GM03348 (cell line): Measurements from ENCODE around the gene MAPK13.
"Not testable (repeated sequence)": the region's sequence is repeated elsewhere in the genome, so short reads cannot be mapped to it uniquely, and the experiment has no call there.

Source experiments
- DNase-seq: peaks from one replicate; pipeline ENCODE4 v3.0.0; 2012; ENCODE audit warnings: low spot score

MAPK13 gene

GRCh38 chr6:36129941-36130666 lies at the start of gene MAPK13:
Gene MAPK13, plus strand, starts transcription at chr6:36130513. Its CDS starts 70 bp downstream, at chr6:36130583.
- DNase-seq: peak; percentile 41

DNA sequence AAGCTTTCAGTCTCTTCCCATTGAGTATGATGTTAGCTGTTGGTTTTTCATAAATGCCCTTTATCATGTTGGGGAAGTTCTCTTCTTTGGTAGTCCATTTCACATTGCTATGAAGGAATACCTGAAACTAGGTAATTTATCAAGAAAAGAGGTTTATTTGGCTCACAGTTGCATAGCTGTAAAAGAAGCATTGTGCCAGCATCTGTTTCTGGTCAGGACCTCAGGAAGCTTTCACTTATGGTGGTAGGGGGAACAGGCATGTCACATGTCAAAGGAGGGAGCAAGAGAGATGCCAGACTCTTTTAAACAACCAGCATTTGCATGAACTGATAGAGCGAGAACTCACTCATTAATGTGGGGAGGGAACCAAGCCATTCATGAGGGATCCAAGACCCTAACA lies 48.0 kb upstream of the MAPK13 start:
- no peak for DNase-seq

- DNase-seq: no peak
Observed at GRCh38 chr6:36083446-36083845, 46.9 kb upstream of the MAPK13 start.

DNA sequence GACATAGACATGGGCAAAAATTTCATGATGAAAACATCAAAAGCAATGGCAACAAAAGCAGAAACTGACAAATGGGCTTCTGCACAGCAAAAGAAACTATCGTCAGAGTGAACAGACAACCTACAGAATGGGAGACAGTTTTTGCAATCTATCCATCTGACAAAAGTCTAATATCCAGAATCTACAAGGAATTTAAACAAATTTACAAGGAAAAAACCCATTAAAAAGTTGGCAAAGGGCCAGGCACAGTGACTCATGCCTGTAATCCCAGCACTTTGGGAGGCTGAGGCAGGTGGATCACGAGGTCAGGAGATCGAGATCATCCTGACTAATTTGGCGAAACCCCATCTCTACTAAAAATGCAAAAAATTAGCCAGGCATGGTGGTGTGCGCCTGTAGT lies 42.1 kb upstream of the MAPK13 start:
- not testable (repeated sequence) for DNase-seq

GRCh38 chr6:36089048-36089447 lies 41.3 kb upstream of the MAPK13 start:
- no peak for DNase-seq

DNA sequence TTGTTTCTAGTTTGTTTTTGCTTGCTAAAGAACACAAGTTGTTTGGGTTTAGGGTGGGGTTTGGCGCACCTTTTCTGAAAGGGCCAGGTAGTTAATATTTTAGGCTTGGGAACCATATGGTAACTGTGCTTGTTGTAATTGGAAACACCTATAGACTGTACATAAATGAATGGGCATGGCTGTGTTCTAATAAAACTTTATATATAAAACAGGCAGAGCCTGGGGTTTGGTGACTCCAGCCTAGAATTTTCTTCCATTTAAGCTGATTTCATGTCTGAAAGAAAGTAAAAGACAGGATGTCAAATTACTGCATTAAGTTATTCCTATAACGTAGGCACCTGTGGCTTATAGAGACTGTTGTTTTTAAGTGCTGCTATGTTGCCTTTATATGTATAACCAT lies 36.1 kb upstream of the MAPK13 start:
- no peak for DNase-seq

GRCh38 chr6:36094753-36095496 lies 35.4 kb upstream of the MAPK13 start:
- DNase-seq: peak; percentile 84

GRCh38 chr6:36095497-36096391 lies 34.6 kb upstream of the MAPK13 start:
- DNase-seq: no peak

GRCh38 chr6:36098253-36098919 lies 31.9 kb upstream of the MAPK13 start:
- DNase-seq: no peak

DNA sequence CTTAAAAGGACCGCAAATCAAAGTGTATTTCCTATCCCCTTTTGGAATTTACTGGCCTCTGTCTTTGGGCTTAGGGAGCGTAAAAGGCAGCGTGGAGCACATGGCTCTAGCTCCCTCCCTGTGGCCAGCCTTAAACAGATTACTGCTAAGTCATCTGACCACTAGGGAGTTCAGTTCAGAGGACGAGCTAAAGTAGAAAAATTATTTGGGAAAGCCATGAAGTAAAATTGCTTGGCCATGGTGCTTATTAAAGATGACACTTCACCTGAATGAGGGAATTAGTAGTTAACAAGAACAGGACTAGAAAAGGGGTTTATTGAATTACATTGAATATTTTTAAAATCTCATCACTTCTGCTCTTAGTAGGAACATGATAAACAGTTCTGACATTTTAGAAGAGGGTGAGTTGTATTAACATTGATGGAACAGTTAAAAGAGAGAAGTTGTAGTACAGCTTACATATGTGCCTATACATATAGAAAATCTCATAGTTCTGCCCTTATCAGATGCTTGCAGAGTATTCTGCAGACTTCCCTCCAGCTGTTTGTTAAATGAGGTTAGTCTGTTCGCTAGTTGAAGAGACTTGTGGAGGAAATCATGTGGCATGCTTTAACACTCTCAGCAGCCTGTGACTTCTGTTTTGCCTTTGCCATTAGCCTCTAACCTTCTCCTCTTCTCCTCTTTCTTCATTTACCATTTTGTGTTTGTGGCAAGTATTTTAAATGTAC lies 31.2 kb upstream of the MAPK13 start:
- no peak for DNase-seq

- DNase-seq: no peak
Observed at GRCh38 chr6:36099869-36100483, 30.3 kb upstream of the MAPK13 start.

GRCh38 chr6:36101691-36102090 lies 28.6 kb upstream of the MAPK13 start:
- no peak for DNase-seq

DNA sequence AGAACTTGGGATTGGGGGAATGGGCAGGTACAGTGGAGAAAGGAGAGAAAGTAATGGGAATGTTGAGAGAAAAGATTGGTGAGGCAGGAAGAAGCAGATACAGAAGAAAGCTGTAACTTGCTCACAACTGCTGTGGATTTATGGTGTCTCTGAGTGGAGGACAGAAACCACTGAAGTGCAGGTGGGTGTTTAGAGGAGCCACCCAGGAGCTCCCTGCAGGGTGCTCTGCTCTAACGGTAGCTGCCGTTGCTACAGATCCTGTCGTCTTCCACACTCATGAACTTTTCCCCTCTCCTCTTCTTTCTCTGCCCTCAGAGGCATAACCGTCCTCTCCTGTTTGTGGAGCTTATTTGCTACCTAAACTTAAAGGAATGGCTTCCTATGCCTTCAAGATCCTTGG lies 27.5 kb upstream of the MAPK13 start:
- DNase-seq: no peak

GRCh38 chr6:36104836-36105235 lies 25.5 kb upstream of the MAPK13 start:
- peak; percentile 40 for DNase-seq

GRCh38 chr6:36109092-36109491 lies 21.2 kb upstream of the MAPK13 start:
- DNase-seq: no peak

DNA sequence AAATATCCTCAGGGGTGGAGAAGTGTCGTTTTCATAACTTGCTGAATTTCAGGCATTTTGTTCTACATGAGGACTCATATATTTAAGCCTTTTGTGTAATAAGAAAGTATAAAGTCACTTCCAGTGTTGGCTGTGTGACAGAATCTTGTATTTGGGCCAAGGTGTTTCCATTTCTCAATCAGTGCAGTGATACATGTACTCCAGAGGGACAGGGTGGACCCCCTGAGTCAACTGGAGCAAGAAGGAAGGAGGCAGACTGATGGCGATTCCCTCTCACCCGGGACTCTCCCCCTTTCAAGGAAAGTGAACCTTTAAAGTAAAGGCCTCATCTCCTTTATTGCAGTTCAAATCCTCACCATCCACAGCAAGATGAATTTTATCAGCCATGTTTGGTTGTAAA lies 20.3 kb upstream of the MAPK13 start:
- DNase-seq: no peak

DNA sequence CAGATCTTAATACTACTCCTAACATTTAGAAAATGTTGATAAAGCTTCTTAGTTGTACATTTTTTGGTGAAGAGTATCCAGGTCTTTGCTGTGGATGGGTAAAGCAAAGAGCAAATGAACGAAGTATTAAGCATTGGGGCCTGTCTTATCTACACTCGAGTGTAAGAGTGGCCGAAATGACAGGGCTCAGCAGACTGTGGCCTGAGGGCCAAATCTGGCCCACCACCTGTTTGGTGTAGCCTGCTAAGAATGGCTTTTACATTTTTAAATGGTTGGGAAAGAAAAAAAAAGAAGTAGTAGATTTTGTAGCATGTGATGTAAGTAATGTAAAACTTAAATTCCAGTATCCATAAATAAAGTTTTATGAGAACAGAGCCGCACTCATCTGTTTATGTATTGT lies 19.4 kb upstream of the MAPK13 start:
- DNase-seq: no peak

GRCh38 chr6:36111526-36111925 lies 18.8 kb upstream of the MAPK13 start:
- no peak for DNase-seq

DNA sequence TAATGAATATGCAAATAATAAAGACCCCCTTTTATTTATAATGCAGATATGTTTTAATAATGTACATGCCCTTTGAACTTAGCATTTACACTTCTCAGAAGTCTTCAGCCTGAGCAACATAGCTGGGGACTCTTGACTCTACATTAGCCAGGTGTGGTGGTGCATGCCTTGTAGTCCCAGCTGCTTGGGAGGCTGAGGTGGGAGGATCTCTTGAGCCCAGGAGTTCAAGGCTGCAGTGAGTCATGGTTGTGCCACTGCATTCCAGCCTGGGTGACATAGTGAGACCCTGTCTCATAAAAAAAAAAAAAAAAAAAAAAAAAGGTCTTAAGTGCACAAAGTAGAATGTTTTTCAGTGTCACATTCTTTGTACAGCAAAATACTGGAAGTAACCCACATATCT lies 17.3 kb upstream of the MAPK13 start:
- DNase-seq: no peak

DNA sequence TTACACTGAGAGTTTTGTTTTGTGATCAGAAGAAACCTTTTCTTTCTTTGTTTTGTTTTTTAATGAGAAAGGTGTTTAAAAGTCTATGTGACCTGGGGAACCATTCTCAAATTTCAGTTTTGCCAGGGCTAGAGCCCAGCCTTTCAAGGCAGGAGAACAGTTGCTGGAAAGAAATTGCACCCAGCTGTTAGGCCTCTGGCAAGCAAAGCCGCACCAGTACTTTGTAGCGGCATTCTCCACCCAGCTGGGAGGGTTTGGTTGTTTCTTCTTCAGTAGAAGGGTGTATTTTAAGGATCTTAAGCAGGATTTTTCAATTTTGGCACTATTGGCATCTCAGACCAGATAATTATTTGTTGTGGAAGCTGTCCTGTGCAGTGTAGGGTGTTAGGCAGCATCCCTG lies 16.6 kb upstream of the MAPK13 start:
- no peak for DNase-seq
